NCI-H524 (cell line): ENCODE results near the gene PCNT.
"Not testable (repeated sequence)": the region's sequence is repeated elsewhere in the genome, so short reads cannot be mapped to it uniquely, and the experiment has no call there.

ENCODE experiments used
- DNase-seq, 2 experiments: peaks; one replicate each; lab custom pipeline; 2025; lab: John Stamatoyannopoulos, UW

The PCNT gene

DNA sequence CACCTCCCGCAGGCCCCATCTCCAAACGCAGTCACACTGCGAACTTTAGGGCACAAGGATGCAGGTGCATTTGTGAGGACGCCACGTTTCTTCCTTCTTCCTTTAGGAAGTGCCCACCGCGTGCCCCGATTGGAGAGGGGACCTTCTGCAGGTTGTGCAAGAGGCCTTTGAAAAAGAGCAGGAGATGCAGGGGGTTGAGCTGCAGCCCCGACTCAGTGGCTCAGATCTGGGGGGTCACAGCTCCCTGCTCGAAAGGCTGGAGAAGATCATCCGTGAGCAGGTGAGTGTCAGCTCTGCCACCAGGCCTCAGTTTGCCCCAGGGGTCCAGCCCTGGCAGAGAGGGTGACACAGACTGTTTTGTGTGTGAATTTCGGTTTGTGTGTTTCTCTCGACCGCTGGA, 103.6 kb downstream of the PCNT start:
- no peak for DNase-seq

GRCh38 chr21:46428286-46428685, 104.3 kb downstream of the PCNT start:
- no peak for DNase-seq

DNA sequence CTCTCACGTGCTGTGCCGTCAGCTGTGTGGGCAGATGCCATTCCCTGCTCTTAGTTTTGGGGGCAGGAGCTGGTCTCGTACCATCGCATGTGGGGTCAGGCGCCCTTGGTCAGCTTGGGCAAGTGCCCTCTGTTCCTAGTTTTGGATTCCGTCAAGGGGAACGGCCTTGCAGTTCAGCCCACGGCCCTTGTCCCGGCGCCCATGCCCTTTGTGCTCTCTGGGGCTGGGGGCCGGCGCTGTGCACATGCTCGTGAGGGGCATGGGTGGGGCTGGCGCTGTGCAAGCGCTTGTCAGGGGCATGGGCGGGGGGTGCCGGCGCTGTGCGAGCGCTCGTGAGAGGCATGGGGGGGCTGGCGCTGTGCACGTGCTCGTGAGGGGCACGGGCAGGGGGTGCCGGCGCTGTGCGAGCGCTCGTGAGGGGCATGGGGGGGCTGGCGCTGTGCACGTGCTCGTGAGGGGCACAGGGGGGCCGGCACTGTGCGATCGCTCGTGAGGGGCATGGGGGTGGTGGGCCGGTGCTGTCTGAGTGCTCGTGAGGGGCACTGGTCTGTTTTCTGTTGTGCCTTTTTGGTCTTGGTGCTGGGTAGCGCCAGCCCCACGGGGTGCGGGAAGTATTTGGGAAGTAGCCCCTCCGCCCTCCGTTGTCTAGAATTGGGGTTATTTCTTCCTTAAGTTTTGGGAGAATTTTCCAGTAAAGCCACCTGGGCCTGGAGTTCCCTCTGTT, 105.2 kb downstream of the PCNT start:
- DNase-seq, result no peak

DNA sequence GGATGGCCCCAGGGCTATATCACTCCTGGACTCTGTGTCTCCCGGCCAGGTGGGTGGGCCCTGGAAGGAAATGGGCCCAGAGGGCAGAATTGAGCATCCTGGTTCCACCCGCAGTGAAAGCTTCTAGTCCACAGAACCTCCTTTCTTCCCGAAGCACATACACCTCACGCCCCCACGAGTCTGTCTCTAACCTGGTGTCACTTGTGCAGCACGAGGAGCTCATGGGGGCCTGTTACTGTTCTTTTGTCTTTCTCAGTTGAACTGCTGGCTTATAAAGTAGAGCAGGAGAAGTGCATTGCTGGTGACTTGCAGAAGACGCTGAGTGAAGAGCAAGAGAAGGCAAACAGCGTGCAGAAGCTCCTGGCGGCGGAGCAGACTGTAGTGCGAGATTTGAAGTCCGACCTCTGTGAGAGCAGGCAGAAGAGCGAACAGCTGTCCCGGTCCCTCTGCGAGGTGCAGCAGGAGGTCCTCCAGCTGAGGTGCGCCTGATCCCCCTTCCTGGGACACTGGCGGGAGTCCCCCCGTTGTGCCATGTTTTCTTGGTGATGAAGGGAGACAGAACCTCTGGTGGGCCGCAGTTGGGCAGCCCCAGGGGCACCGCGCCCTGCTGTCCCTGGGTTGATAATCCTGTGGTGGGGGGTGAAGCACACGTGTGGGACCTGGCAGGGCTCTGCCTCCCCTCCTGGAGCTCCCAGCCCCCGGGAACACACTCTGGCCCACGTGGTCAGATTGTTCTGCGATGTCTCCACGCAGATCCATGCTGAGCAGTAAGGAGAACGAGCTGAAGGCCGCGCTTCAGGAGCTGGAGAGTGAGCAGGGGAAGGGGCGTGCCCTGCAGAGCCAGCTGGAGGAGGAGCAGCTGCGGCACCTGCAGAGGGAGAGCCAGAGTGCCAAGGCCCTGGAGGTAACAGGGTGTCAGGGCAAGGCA, 106.1 kb downstream of the PCNT start:
- DNase-seq, result no peak

GRCh38 chr21:46431448-46431847, 107.5 kb downstream of the PCNT start:
- DNase-seq, result no peak

- no peak for DNase-seq
Measured at GRCh38 chr21:46431884-46432488, 108.0 kb downstream of the PCNT start.

GRCh38 chr21:46433116-46433515, 109.2 kb downstream of the PCNT start:
- not testable (repeated sequence) for DNase-seq

GRCh38 chr21:46434322-46434958, 110.5 kb downstream of the PCNT start:
- DNase-seq, result no peak

DNA sequence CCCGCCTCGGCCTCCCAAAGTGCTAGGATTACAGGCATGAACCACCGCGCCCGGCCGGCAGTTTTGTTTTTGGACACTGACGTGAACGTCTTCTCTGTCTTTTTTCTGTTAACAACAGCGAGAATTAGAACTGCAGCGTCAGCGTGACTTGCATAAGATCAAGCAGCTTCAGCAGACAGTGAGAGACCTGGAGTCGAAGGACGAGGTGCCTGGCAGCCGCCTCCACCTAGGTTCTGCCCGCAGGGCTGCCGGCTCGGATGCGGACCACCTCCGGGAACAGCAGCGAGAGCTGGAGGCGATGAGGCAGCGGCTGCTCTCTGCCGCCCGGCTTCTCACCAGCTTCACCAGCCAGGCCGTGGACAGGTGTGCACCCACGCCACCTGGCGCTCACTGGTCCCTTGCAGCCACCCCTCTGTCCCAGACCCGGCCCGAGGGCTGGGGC, 111.9 kb downstream of the PCNT start:
- DNase-seq, result no peak

DNA sequence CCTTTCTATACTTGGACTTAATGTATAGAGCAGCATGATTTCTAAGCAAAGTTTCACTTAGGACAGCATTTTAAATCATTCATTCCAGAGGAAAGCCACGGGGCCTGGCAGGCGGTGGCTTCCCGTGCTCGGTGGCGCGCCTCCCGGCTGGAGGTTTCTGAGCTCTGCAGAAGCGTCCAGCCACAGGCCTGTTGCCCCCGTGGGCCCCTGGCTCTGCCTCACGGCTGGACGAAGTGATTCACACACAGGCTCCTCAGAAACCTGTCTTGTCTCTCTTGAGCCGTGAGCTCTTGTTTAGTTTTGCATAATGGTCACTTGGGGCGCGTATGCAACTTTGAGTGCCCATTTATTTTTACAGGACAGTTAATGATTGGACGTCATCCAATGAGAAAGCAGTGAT, 112.7 kb downstream of the PCNT start:
- no peak for DNase-seq

- no peak for DNase-seq
Measured at GRCh38 chr21:46437096-46437498, 113.1 kb downstream of the PCNT start.

- no peak for DNase-seq
Measured at GRCh38 chr21:46437511-46437910, 113.6 kb downstream of the PCNT start.

- DNase-seq, result no peak
Measured at GRCh38 chr21:46438241-46438640, 114.3 kb downstream of the PCNT start.

DNA sequence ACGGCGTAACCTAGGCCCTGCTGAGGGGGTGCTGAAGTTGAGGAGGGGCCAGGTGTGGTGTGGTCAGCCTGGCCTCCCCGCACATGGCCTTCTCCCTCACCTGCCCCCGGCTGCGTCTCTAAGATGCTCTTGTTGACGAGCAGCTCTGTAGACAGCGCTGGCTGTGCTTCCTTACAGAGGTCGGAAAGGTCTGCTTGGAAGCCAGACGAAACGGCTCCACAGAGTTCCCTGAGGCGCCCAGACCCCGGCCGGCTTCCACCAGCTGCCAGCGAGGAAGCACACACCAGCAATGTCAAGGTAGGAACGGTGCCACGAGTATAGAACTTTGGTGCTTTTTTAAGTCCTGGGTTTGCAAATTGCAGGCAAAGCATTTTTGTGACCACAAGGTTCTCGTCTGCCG, 116.0 kb downstream of the PCNT start:
- DNase-seq, result no peak

- no peak for DNase-seq
Measured at GRCh38 chr21:46441331-46441730, 117.4 kb downstream of the PCNT start.

DNA sequence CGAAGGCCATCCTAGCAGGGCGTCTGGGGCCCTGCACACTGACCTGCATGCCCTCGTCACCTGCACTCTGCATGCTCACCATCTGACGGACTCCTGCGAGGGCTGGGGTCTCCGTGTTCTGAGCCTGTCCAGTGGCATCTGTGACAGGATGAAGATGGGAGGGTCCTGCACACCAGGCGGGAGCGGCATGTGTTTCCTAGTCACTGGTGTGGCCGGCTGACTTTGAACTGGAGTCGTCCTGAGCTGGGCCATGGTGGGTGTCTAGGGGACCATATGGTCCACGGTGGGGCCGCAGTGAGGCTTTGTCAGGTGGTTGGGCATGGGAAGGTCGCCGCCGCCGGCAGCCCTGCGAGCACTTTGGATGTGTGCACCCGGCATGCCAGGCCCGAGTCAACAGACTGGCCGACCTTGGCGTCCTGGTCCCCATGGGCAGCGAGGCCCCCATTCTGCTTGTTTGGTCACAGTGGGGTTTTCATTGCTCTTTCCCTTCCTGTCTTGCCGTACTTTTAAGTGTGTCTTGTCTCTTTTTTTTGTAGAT, 118.1 kb downstream of the PCNT start:
- no peak for DNase-seq

DNA sequence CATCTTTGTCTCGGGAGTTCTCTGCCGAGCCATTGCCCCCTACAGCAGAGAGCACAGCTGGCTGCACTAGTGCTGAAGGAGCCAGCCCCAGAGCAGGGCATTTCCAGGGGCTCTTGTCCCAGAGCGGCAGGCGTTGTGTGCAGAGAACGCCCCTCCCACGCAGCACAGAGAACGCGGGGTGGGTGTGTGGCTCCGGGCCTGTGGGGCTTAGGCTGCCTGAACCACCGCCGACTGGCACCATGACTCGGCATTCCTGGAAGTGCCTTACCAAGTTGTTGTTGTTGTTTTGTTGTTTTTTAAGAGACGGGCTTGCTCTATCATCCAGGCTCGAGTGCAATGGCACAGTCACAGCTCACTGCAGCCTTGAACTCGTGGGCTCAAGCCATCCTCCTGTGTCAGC, 119.0 kb downstream of the PCNT start:
- DNase-seq, result no peak

GRCh38 chr21:46443910-46444309, 120.0 kb downstream of the PCNT start:
- DNase-seq, result no peak

DNA sequence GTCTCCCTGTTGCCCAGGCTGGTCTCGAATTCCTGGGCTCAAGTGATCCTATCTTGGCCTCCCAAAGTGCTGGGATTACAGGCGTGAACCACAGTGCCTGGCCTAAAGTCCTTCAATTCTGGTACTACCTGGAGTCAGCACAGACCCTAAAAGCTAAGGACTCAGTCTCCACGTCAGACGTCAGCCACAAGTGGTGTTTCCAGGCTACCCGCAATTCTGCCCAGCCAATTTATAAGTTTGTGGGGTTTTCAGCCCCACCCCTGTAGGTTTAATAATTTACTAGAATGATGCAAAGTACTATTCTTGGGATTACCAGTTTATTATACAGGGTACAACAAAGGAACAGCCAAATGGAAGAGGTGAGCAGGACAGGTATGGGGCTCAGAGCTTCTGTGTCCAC, 124.2 kb downstream of the PCNT start:
- no peak for DNase-seq

GRCh38 chr21:46448855-46449254, 124.9 kb downstream of the PCNT start:
- DNase-seq, result not testable (repeated sequence)

DNA sequence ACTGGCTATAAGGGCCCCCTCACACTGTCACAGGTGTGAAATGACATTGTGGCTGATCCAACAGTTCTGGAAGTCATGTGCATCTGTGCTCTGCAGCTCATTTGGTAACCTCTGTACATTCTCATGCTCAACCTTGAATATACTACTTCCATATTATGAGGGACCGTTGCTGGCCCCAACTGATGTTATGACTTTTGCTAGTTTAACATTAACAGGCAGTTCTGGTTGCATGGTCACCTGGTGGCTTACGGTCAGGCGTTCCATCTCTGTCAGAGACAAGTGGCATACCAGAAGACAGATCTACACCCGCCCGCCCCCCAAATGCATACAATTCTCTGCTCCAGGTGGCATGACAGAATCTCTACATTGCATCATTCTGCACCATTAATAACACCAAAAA, 128.8 kb downstream of the PCNT start:
- DNase-seq, result no peak

GRCh38 chr21:46454142-46454541, 130.2 kb downstream of the PCNT start:
- no peak for DNase-seq
